Gastrocnemius medialis (tissue), 4 donors: ENCODE data around the gene SLC6A4.

Source experiments
- POLR2A ChIP-seq, 2 donors: fragments of 450-650 bp; IDR thresholded peaks; one replicate each; pipeline ENCODE4 v1.6.1; 2017; ENCODE audit warnings: antibody characterized with exemption in 2 of 2, mild to moderate bottlenecking in 2 of 2, moderate library complexity in 2 of 2
- TF ChIP-seq, protein P1 (sequence below), 5 experiments: fragments of 450-650 bp in 3 of 5; fragments of 200-600 bp in 2 of 5; sonication (generic) in 2 of 5; IDR thresholded peaks in 4 of 5; conservative IDR thresholded peaks in 1 of 5; 1 replicate in 4 of 5; 2 replicates in 1 of 5; pipeline ENCODE4 v1.5.1; 2016 to 2019; ENCODE audit warnings: antibody characterized with exemption in 5 of 5, mild to moderate bottlenecking in 3 of 5, moderate library complexity in 3 of 5

DNA sequence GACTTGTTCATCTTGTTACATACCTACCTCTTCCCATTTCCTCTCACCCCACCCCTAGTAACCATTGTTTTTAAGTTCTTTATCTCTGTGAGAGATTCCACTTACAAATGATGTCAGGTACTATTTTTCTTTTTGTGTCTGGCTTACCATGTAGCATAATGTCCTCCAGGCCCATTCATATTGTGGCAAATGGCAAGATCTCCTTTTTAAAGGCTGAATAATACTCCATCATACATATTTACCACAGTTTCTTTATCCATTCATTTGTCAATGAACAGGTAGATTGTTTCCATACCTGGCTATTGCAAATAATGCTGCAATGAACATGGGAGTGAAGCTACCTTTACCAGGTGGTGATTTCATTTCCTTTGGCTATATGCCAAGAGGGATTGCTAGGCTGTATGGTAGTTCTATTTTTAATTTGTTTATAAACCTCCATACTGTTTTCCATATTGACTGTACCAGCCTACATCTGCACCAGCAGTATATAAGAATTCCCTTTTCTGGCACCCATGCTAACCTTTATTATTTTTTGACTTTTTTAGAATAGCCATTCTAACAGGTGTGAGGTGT is 65.0 kb downstream of the SLC6A4 start:
- TF ChIP-seq, protein P1, sequence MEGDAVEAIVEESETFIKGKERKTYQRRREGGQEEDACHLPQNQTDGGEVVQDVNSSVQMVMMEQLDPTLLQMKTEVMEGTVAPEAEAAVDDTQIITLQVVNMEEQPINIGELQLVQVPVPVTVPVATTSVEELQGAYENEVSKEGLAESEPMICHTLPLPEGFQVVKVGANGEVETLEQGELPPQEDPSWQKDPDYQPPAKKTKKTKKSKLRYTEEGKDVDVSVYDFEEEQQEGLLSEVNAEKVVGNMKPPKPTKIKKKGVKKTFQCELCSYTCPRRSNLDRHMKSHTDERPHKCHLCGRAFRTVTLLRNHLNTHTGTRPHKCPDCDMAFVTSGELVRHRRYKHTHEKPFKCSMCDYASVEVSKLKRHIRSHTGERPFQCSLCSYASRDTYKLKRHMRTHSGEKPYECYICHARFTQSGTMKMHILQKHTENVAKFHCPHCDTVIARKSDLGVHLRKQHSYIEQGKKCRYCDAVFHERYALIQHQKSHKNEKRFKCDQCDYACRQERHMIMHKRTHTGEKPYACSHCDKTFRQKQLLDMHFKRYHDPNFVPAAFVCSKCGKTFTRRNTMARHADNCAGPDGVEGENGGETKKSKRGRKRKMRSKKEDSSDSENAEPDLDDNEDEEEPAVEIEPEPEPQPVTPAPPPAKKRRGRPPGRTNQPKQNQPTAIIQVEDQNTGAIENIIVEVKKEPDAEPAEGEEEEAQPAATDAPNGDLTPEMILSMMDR (IDR thresholded peaks at IDR 0.05 in 4 of 5, conservative IDR thresholded peaks at IDR 0.05 in 1 of 5), result no peak
- TF ChIP-seq POLR2A (IDR thresholded peaks at IDR 0.05), result no peak
